GM18505 (cell line): Measurements from ENCODE around the gene KRT77.

Source experiments
- ATAC-seq: cut with Tn5 transposase; IDR thresholded peaks from one replicate; pipeline ENCODE4 v1.9.1; 2021; ENCODE audit not compliant: unreplicated experiment
- POLR2A ChIP-seq: IDR thresholded peaks from 4 replicates; pipeline ENCODE4 v1.6.1; 2011; ENCODE audit warnings: borderline replicate concordance; ENCODE audit not compliant: insufficient read depth, insufficient read length; ENCODE audit errors: extremely low read depth

The KRT77 gene

DNA sequence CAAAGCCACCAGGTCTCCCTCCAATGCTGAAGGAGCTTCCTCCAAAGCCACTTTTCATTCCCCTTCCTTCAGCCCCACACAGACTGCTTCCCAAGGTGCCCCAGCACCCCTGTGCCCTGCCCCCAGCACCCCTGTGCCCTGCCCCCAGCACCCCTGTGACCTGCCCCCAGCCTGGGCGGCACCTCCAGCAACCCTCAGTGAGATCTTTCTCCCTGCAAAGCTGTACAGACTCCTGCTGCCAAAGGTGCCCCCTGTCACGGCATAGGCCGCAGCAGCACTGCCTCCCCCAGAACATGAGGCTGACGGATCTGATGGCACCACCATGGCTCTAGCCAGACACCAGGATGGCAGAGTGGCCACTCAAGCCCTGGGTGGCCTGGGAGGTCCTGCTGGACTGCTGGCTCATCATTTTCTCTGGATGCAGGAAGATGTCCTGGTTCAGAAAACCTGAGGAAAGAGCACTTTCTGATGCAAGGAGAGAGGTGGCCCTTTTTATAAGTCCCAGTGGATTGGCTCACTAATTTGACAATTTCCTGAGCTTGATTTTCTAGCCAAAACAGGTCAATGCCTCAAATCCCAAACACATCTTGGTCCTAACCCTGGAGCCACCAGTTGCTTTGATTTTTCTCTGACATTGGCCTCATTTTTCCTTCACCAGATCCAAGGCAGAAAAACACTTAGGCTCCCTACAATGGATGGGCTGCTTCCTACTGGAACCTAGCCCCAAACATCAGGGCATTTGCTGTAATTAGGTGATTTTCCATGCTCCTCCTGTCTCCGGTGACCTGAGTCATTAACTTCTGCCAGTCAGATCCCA, 32.7 kb upstream of the KRT77 start:
- no peak for ATAC-seq
- TF ChIP-seq POLR2A = no peak

DNA sequence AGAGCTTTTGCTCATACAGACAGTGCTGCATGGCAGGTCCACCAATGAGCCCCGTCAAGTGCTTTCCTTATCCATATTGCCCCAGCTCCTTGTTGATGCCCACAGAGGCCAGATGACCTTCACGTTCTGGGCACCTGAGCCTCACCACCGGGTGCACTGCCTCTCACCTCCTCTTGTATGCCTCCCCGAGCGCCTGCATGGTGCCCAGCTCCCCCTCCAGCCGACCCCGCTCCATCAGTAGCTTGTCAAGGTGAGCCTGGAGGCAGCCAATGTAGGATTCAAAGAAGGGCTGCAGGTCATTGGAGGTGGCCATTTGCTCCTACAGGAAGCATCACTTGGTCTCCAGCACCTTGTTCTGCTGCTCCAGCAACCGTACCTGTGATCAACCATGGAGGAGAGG, 31.8 kb upstream of the KRT77 start:
- TF ChIP-seq POLR2A = no peak
- ATAC-seq = no peak

DNA sequence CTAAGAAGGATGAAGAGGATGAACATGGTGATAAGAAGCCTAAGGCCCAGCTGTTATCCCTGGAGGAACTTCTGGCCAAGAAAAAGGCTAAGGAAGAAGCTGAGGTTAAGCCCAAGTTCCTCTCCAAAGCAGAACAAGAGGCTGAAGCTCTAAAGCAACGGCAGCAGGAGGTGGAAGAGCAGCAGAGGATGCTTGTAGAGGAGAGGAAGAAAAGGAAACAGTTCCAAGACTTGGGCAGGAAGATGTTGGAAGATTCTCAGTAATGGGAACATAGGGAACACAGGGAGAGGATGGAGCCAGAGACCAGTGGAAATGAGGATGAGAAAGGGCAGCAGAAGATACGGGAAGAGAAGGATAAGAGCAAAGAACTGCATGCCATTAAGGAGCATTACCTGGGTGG, 27.5 kb upstream of the KRT77 start:
- ATAC-seq = no peak
- TF ChIP-seq POLR2A = no peak

DNA sequence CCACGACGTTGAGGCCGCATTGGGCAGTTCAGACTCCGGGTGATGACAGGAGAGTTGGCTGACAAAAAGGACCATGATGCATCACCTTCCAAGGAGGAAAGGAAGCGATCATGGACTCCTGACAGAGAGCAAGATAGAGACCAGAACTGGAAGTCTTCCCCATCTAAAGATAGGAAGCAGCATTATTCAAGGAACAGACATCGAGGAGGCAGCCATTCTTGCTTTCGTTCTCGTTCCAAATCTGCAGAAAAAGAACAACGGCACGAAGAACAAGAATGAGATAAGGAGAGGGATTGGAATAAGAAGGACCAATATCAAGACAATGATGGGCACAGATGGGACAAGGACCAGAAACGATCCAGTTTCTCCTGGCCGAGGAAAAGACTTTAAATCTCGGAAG, 27.1 kb upstream of the KRT77 start:
- no peak for ATAC-seq
- TF ChIP-seq POLR2A = no peak

DNA sequence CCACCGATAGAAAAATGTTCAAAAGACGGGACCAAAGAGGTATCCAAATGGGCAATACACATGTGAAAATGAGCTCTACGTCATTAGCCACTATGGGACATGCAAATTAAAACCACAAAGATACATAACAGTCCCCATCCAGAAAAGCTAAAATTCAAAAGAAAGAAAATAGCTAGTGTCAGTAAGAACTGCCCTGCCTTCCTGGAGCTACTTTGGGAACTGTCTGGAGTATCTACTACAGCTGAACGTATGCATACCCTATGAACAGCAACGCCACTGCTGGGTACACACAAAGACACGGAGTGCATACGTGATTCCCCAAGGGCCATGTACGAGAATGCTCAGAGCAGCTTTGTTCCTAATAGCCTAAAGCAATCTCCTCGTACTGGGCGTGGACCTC, 25.8 kb upstream of the KRT77 start:
- no peak for ATAC-seq

DNA sequence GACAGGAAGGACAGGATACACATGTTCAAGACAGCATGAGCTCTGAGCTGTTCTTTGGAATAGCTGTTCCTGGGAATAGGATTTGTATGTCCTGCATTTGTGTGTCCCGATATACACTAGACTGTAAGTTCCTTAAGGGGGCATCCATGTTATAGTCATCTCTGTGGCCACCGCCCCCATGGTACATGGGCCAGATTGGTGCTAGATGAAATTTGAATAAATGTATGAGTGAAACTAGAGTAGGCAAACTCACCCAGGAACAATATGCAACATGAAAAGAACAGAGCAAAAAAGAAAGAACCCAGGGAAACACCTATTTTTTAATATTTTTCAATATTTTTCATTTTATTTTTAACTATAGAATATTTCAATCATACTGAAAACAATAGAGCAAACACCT, 25.1 kb upstream of the KRT77 start:
- no peak for TF ChIP-seq POLR2A
- no peak for ATAC-seq

More for the DNA sequence above, 25.8 kb upstream of the KRT77 start:
- TF ChIP-seq POLR2A = no peak

DNA sequence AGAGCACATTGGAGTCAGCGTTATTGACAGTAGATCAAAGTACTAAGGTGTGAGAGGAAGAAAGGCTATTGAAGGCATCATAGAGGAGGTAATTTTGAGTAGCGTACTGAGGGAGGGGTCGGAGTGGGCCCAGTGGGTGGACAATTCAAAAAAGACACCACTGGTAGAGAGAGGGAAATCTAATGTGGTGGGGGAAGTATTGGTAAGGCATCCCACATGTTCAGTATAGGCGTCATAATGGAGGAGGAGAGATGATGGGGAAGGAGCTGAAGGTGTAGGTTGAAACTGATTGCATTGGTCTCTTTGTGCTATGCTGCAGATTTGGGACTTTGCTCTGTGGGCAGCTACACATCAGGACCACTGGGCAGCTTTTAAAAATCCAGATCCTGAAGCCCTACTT, 23.7 kb upstream of the KRT77 start:
- no peak for ATAC-seq
- no peak for TF ChIP-seq POLR2A

DNA sequence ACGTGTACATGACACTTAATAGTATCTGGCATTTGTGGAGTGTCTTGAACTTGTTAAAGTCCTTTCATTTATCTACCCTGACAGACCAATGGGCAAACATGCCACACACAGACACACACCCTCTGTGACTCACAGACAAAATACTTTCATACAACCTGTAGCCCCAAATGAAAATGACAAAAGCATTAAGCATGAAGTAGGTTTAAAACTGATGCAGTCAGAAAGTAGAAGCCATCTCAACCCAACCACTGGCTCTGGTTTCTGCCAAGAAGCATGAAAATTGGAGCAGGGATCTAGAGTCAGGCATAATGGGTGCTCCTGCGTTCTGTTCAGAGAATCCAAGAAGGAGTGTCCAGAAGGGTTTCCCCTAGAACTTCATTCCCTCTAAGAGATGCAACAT, 23.1 kb upstream of the KRT77 start:
- no peak for ATAC-seq
- no peak for TF ChIP-seq POLR2A

DNA sequence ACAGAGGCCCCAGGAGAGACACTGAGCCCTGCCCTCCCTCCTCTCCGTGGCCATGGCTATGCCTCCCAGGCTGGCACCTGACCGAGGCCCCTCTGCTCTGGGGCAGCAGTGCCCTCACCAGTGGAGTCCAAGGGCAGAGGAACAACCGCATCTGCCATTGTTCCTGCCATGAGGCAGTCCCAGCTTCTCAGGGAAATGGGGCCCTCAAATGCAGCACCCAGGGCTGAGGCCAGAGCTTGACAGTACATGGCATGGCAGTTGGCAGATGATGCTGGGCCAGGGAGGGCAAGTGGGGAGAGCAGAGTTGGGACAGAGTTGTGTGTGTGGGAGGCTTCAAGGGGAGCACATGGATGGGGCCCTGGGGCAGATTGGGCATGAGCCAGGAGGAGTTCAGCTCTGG, 21.1 kb upstream of the KRT77 start:
- no peak for ATAC-seq
- TF ChIP-seq POLR2A = no peak

DNA sequence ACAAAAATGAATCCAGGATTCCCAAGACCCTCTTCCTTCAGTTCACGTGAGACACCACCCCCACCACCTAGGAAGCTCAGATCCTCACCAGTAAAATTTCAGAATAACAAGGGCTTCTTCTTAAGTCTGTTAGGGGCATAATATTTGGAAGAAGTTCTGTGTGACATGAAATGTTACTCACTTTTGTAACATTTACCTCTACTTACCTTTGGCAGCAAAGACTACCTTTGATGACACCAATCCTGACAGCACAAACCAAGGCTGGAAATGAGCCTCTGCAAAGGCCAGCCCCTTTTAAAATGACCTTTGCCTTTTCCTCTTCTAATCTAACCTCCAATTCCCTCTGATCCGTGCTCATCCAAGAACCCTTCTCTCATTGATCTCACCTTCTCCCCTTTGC, 19.4 kb upstream of the KRT77 start:
- TF ChIP-seq POLR2A = no peak
- ATAC-seq = no peak

DNA sequence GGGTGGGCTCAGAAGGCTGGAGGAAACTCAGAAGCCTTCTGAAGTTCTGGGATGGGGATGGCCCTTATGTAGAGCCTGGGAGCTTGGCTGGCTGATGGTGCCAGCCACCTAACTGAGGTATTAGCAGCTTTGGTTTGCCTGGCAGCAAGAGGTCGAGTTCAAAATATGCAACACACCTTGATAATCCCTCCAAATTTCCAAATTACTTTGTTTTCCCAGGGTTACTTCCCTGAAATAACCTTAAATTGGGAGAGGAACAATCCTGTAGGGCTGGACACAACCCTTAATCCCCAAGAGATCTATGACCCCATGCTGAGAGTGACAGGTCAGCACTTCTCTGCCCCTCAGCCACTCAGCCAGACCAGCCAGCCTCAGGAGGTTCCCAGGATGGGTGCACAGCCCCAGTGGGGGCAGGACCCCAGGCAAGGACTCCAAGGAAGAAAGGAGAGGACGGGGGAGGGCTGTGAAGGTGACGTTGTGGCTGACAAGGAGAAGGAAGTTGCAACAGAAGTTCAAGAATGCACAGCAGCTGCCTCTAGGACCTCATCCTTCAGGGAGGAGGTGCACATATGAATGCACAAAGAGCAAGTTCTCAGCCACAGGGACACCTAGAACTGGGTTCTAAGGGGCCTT, 18.6 kb upstream of the KRT77 start:
- TF ChIP-seq POLR2A = no peak
- no peak for ATAC-seq

DNA sequence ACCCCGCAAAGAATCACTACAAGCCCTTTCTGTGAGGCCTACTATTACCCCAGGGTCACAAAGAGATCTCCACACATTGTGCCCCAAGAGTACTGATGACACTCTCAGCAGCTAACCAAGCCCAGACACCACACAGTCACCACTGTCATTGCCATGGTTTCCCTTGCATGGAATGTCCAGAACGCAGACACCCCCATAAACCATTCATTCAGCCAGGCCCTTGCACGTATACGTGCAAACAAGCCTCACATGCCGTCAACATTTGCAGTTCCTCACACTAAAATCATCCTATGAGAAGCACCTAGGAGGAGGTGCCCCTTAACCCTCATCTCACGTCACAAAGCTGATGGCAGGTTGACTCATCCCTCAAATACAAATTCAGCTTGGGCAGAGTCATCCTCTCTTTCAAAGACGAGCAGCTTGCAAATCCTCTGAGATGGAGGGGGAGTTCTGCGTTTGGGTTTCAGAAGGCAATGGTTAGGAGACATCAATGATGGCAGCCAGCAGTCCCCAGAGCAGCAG, 17.1 kb upstream of the KRT77 start:
- no peak for TF ChIP-seq POLR2A
- ATAC-seq = no peak

DNA sequence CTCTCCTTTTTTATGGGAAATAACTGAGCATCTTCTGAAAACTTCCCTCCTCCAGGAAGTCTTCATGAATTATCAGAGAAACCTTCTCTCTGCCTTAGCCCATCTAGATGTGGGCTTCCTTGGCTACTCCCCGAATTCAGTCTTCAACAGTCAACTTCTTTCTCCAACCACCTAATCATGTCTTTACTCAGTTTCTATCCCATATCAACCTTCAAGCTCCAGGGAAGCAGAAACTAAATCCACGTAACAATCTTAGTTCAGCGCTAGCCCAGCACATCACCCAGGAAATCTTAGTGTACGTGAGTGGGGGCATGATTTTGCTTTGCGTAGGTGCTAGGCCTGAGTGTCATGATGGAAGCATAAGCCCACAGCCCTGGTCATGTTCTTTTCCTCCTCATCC, 12.7 kb upstream of the KRT77 start:
- ATAC-seq = no peak
- no peak for TF ChIP-seq POLR2A

DNA sequence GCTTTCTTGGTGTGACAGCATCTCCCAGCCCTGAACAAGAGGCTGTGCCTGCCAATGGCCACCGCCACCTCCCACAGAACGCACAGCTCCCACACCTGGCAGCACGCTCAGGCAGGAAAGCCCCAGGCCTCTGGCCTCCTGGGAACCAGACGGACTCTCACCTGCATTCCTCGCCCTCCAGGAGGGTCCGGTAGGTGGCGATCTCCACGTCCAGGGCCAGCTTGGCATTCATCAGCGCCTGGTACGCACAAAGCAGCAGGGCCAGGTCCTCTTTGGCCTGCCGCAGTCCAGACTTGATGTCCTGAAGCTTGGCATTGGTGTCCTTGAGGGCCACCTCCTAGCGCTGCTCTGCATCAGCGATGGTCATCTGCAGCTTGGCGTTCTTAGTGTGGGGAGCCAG, 12.1 kb upstream of the KRT77 start:
- no peak for ATAC-seq
- TF ChIP-seq POLR2A = no peak
